ENCODE data around the gene ACP5.
A peak's percentile ranks its signal among the peaks of the same experiment; 100 is the strongest.
"Not testable (repeated sequence)": the region's sequence is repeated elsewhere in the genome, so short reads cannot be mapped to it uniquely, and the experiment has no call there.

The ACP5 gene

GRCh38 chr19:11577451-11578257 is at the start of gene ACP5:
ACP5 (minus strand) TSS chr19:11577645; CDS start chr19:11577317, 328 bp downstream.
- DNase-seq (ENCODE audit: low read depth) = no peak

GRCh38 chr19:11626252-11626651 is 48.8 kb upstream of the ACP5 start:
- DNase-seq (ENCODE audit: low read depth) = no peak

- peak; percentile 31 for DNase-seq (ENCODE audit: low read depth)
These were observed 46.6 kb upstream of the ACP5 start for GRCh38 chr19:11624069-11624463.

- not testable (repeated sequence) for DNase-seq (ENCODE audit: low read depth)
These were observed 45.0 kb upstream of the ACP5 start for GRCh38 chr19:11622401-11622800.

GRCh38 chr19:11620553-11620952 is 43.1 kb upstream of the ACP5 start:
- DNase-seq (ENCODE audit: low read depth) = no peak

GRCh38 chr19:11617180-11618062 is 40.0 kb upstream of the ACP5 start:
- DNase-seq (ENCODE audit: low read depth) = no peak

GRCh38 chr19:11612816-11613511 is 35.5 kb upstream of the ACP5 start:
- no peak for DNase-seq (ENCODE audit: low read depth)

- no peak for DNase-seq (ENCODE audit: low read depth)
These were observed 34.3 kb upstream of the ACP5 start for GRCh38 chr19:11611730-11612129.

- DNase-seq (ENCODE audit: low read depth) = no peak
These were observed 29.0 kb upstream of the ACP5 start for GRCh38 chr19:11606484-11606883.

- not testable (repeated sequence) for DNase-seq (ENCODE audit: low read depth)
These were observed 22.3 kb upstream of the ACP5 start for GRCh38 chr19:11599704-11600103.

- no peak for DNase-seq (ENCODE audit: low read depth)
These were observed 21.3 kb upstream of the ACP5 start for GRCh38 chr19:11598746-11599145.

- no peak for DNase-seq (ENCODE audit: low read depth)
These were observed 20.6 kb upstream of the ACP5 start for GRCh38 chr19:11598103-11598483.

GRCh38 chr19:11597202-11598102 is 20.0 kb upstream of the ACP5 start, which contains the start of gene ZNF627:
ZNF627 (plus strand) TSS chr19:11597483; CDS start chr19:11597628, 145 bp downstream.
- peak; percentile 97 for DNase-seq (ENCODE audit: low read depth)

GRCh38 chr19:11596156-11596555 is 18.7 kb upstream of the ACP5 start:
- no peak for DNase-seq (ENCODE audit: low read depth)

- no peak for DNase-seq (ENCODE audit: low read depth)
These were observed 16.6 kb upstream of the ACP5 start for GRCh38 chr19:11594084-11594483.

GRCh38 chr19:11587975-11588631 is 10.7 kb upstream of the ACP5 start:
- DNase-seq (ENCODE audit: low read depth) = no peak

GRCh38 chr19:11587302-11587974 is 10.0 kb upstream of the ACP5 start:
- DNase-seq (ENCODE audit: low read depth) = peak; percentile 62

- DNase-seq (ENCODE audit: low read depth) = no peak
These were observed 8.9 kb upstream of the ACP5 start for GRCh38 chr19:11586331-11586730.

- no peak for DNase-seq (ENCODE audit: low read depth)
These were observed 4.3 kb upstream of the ACP5 start for GRCh38 chr19:11581740-11582139.

- no peak for DNase-seq (ENCODE audit: low read depth)
These were observed 2.7 kb upstream of the ACP5 start for GRCh38 chr19:11580116-11580515.
